Measurements from ENCODE around the gene LEKR1. TPM values are rescaled to one million over a fixed set of nuclear protein-coding genes. Genes with fewer than 3 reads are reported as not detected.

Gene LEKR1
- total and polyA plus RNA-seq, 2 of the 13 experiments (the other 11 are each of a cell fraction or from before 2014, with no cell fraction given), result 0.49 to 1.5 TPM

DNA sequence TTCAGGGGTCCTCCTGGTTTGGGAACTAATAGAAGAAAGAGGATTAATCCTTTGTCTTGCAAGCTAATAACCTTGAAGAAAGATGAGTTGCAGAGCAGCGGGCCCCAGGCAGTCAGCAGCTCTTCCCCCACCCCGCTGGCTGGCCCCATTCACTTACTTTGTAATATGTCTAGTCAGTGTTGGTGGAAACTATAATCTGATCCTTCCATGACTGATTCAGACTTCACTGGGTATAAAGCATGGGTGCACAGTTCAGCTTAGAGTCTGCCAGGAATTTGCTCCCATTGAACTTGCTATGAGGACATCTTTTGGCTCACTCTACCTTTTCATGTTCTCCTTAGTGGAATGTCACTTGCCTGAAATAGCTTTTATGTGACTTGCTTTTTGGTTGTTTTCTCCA, 216.1 kb downstream of the LEKR1 start:
- Histone ChIP-seq H3K4me1 (ENCODE audit: insufficient read depth, low read length) (no peaks in the 10 kb centered on the region), H3K27me3 (ENCODE audit: control insufficient read depth in 1 of 2, insufficient read depth in 2 of 2, low read length in 2 of 2) (no peaks in the 10 kb centered on the region), H3K4me3 (replicated peaks in 1 of 3; ENCODE audit: insufficient read depth in 1 of 3, low read depth in 2 of 3, low read length in 3 of 3) (no peak overlapping the region), H3K27ac (ENCODE audit: extremely low read length, insufficient read depth, low read length) (no peak overlapping the region), H3K9ac (ENCODE audit: insufficient read depth, low read depth, low read length) (no peak overlapping the region), H3K36me3 (replicated peaks in 1 of 2; ENCODE audit: control insufficient read depth in 1 of 2, insufficient read depth in 2 of 2, low read length in 2 of 2) (no peaks in the 10 kb centered on the region), H3K9me3 (ENCODE audit: low read length) (no peaks in the 10 kb centered on the region), H4K20me1 (ENCODE audit: insufficient read depth, low read length) (no peaks in the 10 kb centered on the region), H2AFZ (ENCODE audit: low read length) (no peak overlapping the region), H3K4me2 (ENCODE audit: low read depth, low read length) (no peak overlapping the region), H3K79me2 (ENCODE audit: insufficient read depth, low read length) (no peaks in the 10 kb centered on the region)
- CTCF ChIA-PET (ENCODE audit: low intra/inter-chr PET ratio, low total read pairs), result no interaction called here
- no peak for DNase-seq (ENCODE audit: low spot score)
- 68% methylated on average over 2 of the region's 2 CpGs for WGBS (ENCODE audit: low lambda C conversion rate)
- no TSS peak for BruUV-seq (replicated peaks)
- POLR2A ChIA-PET, result no interaction called here
- no peak for ATAC-seq
- in situ Hi-C loops (cut with HindIII; ENCODE audit: extremely low pct_ligation_motif_present, low pct_unique_long_range_greater_than_20kb) (no loop called here), intact Hi-C loops (cut with micrococcal nuclease; ENCODE audit: unreplicated experiment) (no loop called here)
- no peak for FAIRE-seq
- no peak for TF ChIP-seq RNF2 (conservative IDR thresholded peaks at IDR 0.05; ENCODE audit: low read depth)
- no peak for TF ChIP-seq PCBP2 (optimal IDR thresholded peaks at IDR 0.05; ENCODE audit: low read depth, low read length, poor library complexity, severe bottlenecking)
- TF ChIP-seq ZNF572 (CRISPR knock-in tag; IDR thresholded peaks at IDR 0.05), result no peak
- TF ChIP-seq, protein P1, sequence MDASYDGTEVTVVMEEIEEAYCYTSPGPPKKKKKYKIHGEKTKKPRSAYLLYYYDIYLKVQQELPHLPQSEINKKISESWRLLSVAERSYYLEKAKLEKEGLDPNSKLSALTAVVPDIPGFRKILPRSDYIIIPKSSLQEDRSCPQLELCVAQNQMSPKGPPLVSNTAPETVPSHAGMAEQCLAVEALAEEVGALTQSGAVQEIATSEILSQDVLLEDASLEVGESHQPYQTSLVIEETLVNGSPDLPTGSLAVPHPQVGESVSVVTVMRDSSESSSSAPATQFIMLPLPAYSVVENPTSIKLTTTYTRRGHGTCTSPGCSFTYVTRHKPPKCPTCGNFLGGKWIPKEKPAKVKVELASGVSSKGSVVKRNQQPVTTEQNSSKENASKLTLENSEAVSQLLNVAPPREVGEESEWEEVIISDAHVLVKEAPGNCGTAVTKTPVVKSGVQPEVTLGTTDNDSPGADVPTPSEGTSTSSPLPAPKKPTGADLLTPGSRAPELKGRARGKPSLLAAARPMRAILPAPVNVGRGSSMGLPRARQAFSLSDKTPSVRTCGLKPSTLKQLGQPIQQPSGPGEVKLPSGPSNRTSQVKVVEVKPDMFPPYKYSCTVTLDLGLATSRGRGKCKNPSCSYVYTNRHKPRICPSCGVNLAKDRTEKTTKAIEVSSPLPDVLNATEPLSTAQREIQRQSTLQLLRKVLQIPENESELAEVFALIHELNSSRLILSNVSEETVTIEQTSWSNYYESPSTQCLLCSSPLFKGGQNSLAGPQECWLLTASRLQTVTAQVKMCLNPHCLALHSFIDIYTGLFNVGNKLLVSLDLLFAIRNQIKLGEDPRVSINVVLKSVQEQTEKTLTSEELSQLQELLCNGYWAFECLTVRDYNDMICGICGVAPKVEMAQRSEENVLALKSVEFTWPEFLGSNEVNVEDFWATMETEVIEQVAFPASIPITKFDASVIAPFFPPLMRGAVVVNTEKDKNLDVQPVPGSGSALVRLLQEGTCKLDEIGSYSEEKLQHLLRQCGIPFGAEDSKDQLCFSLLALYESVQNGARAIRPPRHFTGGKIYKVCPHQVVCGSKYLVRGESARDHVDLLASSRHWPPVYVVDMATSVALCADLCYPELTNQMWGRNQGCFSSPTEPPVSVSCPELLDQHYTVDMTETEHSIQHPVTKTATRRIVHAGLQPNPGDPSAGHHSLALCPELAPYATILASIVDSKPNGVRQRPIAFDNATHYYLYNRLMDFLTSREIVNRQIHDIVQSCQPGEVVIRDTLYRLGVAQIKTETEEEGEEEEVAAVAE (CRISPR knock-in tag; IDR thresholded peaks at IDR 0.05; ENCODE audit: borderline replicate concordance), result no peak
- no peak for TF ChIP-seq ELF3 (CRISPR knock-in tag; IDR thresholded peaks at IDR 0.05)
- TF ChIP-seq KAT7 (CRISPR knock-in tag; IDR thresholded peaks at IDR 0.05; ENCODE audit: borderline replicate concordance), result no peak
- no peak for TF ChIP-seq AGO1 (IDR thresholded peaks at IDR 0.05; ENCODE audit: low read depth, low read length, poor library complexity, severe bottlenecking)
- no peak for TF ChIP-seq LCORL (IDR thresholded peaks at IDR 0.05)
- TF ChIP-seq LCORL (CRISPR knock-in tag; IDR thresholded peaks at IDR 0.05), result no peak
- no peak for TF ChIP-seq SMYD3 (CRISPR knock-in tag; IDR thresholded peaks at IDR 0.05)
- TF ChIP-seq, protein P2, sequence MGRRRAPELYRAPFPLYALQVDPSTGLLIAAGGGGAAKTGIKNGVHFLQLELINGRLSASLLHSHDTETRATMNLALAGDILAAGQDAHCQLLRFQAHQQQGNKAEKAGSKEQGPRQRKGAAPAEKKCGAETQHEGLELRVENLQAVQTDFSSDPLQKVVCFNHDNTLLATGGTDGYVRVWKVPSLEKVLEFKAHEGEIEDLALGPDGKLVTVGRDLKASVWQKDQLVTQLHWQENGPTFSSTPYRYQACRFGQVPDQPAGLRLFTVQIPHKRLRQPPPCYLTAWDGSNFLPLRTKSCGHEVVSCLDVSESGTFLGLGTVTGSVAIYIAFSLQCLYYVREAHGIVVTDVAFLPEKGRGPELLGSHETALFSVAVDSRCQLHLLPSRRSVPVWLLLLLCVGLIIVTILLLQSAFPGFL (CRISPR knock-in tag; IDR thresholded peaks at IDR 0.05), result no peak
- TF ChIP-seq ZNF232 (CRISPR knock-in tag; IDR thresholded peaks at IDR 0.05; ENCODE audit: borderline replicate concordance), result no peak
- no peak for TF ChIP-seq SP2 (CRISPR knock-in tag; IDR thresholded peaks at IDR 0.05)
- no peak for TF ChIP-seq ZNF776 (CRISPR knock-in tag; IDR thresholded peaks at IDR 0.05)
- no peak for TF ChIP-seq MYC (CRISPR knock-in tag; IDR thresholded peaks at IDR 0.05; ENCODE audit: borderline replicate concordance)
- TF ChIP-seq HMGA1 (CRISPR knock-in tag; conservative IDR thresholded peaks at IDR 0.05), result no peak
- TF ChIP-seq, protein P3, sequence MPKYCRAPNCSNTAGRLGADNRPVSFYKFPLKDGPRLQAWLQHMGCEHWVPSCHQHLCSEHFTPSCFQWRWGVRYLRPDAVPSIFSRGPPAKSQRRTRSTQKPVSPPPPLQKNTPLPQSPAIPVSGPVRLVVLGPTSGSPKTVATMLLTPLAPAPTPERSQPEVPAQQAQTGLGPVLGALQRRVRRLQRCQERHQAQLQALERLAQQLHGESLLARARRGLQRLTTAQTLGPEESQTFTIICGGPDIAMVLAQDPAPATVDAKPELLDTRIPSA (CRISPR knock-in tag; IDR thresholded peaks at IDR 0.05; ENCODE audit: borderline replicate concordance), result no peak
- no peak for TF ChIP-seq ZNF607 (CRISPR knock-in tag; IDR thresholded peaks at IDR 0.05; ENCODE audit: borderline replicate concordance)
